Chondrocyte (in vitro differentiated cells): Measurements from ENCODE around the gene FGF8. TPM values are rescaled to one million over a fixed set of nuclear protein-coding genes. Genes with fewer than 3 reads are reported as not detected.

Experiments
- DNase-seq: peaks from one replicate; pipeline ENCODE4 v3.0.0; 2021; ENCODE audit warnings: mixed read lengths, low spot score
- H3K27ac Mint-ChIP-seq: one replicate; pipeline ENCODE4 v1.8.0; 2021; ENCODE audit warnings: mild to moderate bottlenecking, moderate library complexity, mixed read lengths; ENCODE audit not compliant: unreplicated experiment
- H3K27me3 Mint-ChIP-seq: 2 replicates; pipeline ENCODE4 v1.8.0; 2021; ENCODE audit warnings: low read depth, mixed read lengths
- H3K36me3 Mint-ChIP-seq: 2 replicates; pipeline ENCODE4 v1.8.0; 2021; ENCODE audit warnings: low read depth, mixed read lengths
- H3K4me1 Mint-ChIP-seq: 2 replicates; pipeline ENCODE4 v1.8.0; 2021; ENCODE audit warnings: low read depth, mild to moderate bottlenecking, mixed read lengths
- H3K4me3 Mint-ChIP-seq: one replicate; pipeline ENCODE4 v1.8.0; 2021; ENCODE audit warnings: mild to moderate bottlenecking, moderate library complexity, mixed read lengths; ENCODE audit not compliant: unreplicated experiment
- H3K9me3 Mint-ChIP-seq: 2 replicates; pipeline ENCODE4 v1.8.0; 2021; ENCODE audit warnings: low read depth, mixed read lengths
- total RNA-seq: library from RNA; stranded (reverse); gene quantifications from 3 replicates; pipeline ENCODE4 v1.2.1, GENCODE V29; 2021
- TF ChIP-seq, protein P1 (sequence below): fragments of 200-600 bp; sonication (generic); IDR thresholded peaks from 2 replicates; pipeline ENCODE4 v1.5.0; 2021; ENCODE audit warnings: antibody characterized with exemption, mild to moderate bottlenecking, moderate library complexity

The FGF8 gene
- total RNA-seq, 1 donor from 2014 or later = not detected

DNA sequence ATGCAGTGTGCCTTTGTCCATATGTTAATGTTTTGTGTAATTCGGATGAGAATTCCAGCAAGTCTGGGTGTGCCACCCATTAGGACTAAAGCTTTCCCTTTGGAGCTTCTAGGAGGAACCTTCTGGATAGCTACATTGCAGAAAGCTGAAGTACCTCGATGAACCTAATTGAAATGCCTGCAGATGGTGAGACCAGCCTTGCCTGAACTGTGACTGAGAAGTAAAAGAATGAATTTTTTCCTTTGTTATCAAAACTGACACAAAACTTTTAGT lies 49.9 kb downstream of the FGF8 start:
- Mint-ChIP-seq H3K9me3 (no peaks in the 10 kb centered on the region), H3K27ac (no peak overlapping the region), H3K4me3 (no peak overlapping the region), H3K36me3 (peaks cover 2% of the 10 kb centered on the region), H3K4me1 (no peaks in the 10 kb centered on the region), H3K27me3 (peaks cover 15% of the 10 kb centered on the region)
- no peak for DNase-seq
- TF ChIP-seq, protein P1, sequence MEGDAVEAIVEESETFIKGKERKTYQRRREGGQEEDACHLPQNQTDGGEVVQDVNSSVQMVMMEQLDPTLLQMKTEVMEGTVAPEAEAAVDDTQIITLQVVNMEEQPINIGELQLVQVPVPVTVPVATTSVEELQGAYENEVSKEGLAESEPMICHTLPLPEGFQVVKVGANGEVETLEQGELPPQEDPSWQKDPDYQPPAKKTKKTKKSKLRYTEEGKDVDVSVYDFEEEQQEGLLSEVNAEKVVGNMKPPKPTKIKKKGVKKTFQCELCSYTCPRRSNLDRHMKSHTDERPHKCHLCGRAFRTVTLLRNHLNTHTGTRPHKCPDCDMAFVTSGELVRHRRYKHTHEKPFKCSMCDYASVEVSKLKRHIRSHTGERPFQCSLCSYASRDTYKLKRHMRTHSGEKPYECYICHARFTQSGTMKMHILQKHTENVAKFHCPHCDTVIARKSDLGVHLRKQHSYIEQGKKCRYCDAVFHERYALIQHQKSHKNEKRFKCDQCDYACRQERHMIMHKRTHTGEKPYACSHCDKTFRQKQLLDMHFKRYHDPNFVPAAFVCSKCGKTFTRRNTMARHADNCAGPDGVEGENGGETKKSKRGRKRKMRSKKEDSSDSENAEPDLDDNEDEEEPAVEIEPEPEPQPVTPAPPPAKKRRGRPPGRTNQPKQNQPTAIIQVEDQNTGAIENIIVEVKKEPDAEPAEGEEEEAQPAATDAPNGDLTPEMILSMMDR = no peak

DNA sequence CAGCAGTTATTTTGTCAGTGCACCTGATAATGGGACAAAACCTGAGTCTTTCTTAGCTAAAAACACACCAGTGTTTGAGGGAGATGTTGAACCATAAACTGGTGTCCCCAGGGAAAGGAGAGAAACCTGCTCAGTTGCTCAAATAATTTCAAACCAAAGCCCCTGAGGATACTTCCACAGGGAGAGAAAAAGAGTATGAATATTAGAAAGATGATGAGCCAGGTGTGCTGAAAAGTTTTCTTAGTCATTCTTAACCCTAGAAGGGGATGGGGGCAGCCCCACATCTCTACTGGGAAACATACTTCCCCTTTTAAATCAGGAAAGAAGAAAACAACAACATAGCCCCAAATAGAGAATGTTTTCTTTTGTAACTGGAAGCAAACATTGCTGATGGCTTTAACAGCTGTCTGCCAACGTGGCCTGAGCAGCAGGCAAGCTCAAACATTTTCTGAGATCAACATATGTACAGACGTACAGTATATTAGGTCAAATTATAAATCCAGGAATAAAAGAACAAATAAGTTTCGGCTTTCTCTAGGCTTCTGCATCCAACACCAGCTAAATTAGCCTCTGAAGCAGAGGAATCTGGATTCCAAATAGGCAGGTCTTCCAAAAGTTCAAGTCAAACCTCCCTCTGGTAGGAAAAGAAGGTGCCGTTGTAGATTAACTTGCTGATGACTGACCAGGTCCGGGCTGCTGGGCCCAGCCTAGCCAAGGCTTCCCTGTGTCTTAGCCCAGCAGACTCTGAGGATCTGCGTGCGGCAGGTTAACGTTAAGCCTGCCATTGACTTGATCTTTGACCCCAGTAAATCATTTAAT lies 50.4 kb downstream of the FGF8 start:
- Mint-ChIP-seq H3K36me3 (peaks cover 2% of the 10 kb centered on the region), H3K27me3 (peaks cover 18% of the 10 kb centered on the region), H3K9me3 (no peaks in the 10 kb centered on the region), H3K4me1 (no peaks in the 10 kb centered on the region), H3K27ac (no peak overlapping the region), H3K4me3 (no peak overlapping the region)
- DNase-seq = no peak
- TF ChIP-seq, protein P1 = no peak

DNA sequence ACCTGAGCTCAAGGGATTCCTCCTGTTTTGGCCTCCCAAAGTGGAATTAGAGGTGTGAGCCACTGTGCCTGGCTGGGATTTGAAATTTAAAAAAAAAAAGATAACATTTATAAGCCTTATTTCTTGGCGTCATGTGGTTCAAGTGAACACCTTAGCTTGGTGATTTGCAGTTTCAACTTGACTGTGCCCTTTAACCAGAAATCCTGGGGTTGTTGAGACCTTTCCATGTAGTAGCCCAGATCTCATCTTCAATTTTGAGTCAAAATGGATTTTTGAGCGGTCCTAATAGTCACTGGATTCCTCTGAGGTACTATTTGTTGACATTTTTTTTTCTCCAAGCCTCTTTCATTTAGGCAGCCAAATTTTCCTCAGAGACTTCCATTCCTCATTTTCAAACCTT lies 51.5 kb downstream of the FGF8 start:
- no peaks in the 10 kb centered on the region for H3K9me3 Mint-ChIP-seq
- no peak overlapping the region for H3K27ac Mint-ChIP-seq
- peaks cover 2% of the 10 kb centered on the region for H3K36me3 Mint-ChIP-seq
- H3K4me1 Mint-ChIP-seq = no peaks in the 10 kb centered on the region
- H3K27me3 Mint-ChIP-seq = peaks cover 21% of the 10 kb centered on the region
- TF ChIP-seq, protein P1 = no peak
- H3K4me3 Mint-ChIP-seq = no peak overlapping the region
- DNase-seq = no peak

DNA sequence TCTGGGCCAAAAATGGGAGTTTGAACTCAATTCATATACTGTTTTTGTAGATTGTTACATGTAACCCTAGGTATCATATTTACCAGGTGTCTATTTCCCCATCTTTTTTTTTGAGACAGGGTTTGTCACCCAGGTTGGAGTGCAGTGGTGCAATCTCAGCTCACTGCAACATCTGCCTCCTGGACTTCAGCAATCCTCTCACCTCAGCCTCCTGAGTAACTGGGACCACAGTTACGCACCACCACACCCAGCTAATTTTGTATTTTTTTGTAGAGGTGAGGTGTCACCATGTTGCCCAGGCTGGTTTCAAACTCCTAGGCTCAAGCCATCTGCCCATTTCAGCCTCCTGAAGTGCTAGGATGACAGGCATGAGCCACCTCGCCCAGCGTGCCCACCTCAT lies 52.7 kb downstream of the FGF8 start:
- DNase-seq = no peak
- Mint-ChIP-seq H3K9me3 (no peaks in the 10 kb centered on the region), H3K4me3 (no peak overlapping the region), H3K27ac (no peak overlapping the region), H3K4me1 (peaks cover 4% of the 10 kb centered on the region), H3K27me3 (peaks cover 21% of the 10 kb centered on the region), H3K36me3 (no peaks in the 10 kb centered on the region)
- TF ChIP-seq, protein P1 = no peak

DNA sequence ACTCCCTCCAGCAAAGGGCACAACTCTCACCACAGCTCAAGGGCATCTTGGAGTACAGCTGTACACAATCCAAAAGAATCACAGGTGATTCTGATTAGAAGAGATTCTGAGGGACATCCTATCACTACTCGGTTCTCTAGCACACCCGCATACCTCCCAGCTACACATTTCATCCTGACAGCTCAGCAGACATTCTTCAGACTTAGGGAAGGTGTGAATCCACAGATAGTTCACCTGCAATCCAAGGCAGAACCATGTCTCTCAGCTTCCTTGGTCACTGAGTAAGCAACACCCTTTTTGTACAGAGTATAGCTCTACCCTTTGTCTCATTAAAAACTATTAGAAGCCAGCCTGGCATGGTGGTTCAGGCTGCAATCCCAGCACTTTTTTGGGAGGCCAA lies 54.1 kb downstream of the FGF8 start:
- Mint-ChIP-seq H3K27ac (no peak overlapping the region), H3K9me3 (no peaks in the 10 kb centered on the region), H3K4me1 (peaks cover 4% of the 10 kb centered on the region), H3K27me3 (peaks cover 19% of the 10 kb centered on the region), H3K36me3 (no peaks in the 10 kb centered on the region), H3K4me3 (no peak overlapping the region)
- DNase-seq = no peak
- TF ChIP-seq, protein P1 = no peak
